ENCODE data around the gene EFNA5.

Gene EFNA5

GRCh38 chr5:107413754-107414153, 257.0 kb downstream of the EFNA5 start:
- Histone ChIP-seq H3K36me3 (ENCODE audit: insufficient read depth, low read length) (no peaks in the 10 kb centered on the region), H3K9ac (ENCODE audit: insufficient read length) (no peak overlapping the region), H3K9me3 (ENCODE audit: low read depth, low read length) (no peaks in the 10 kb centered on the region), H3K4me3 (no peak overlapping the region), H3K27ac (no peak overlapping the region)
- no peak for TF ChIP-seq FOXP2 (optimal IDR thresholded peaks at IDR 0.05; ENCODE audit: control extremely low read depth, extremely low read length, insufficient read depth)
- TF ChIP-seq POLR2AphosphoS5 (IDR thresholded peaks at IDR 0.05; ENCODE audit: borderline replicate concordance, low read depth, low read length), result no peak
- no peak for TF ChIP-seq EZH2 (IDR thresholded peaks at IDR 0.05)
- DNase-seq (ENCODE audit: low read depth, low spot score), result no peak

- H3K4me3 ChIP-seq, result no peak overlapping the region
- no peak for DNase-seq (ENCODE audit: low read depth, low spot score)
- H3K9me3 ChIP-seq (ENCODE audit: low read depth, low read length), result no peaks in the 10 kb centered on the region
- H3K9ac ChIP-seq (ENCODE audit: insufficient read length), result no peak overlapping the region
- no peak overlapping the region for H3K27ac ChIP-seq
- no peak for TF ChIP-seq POLR2AphosphoS5 (IDR thresholded peaks at IDR 0.05; ENCODE audit: borderline replicate concordance, low read depth, low read length)
- TF ChIP-seq EZH2 (IDR thresholded peaks at IDR 0.05), result no peak
- no peak for TF ChIP-seq FOXP2 (optimal IDR thresholded peaks at IDR 0.05; ENCODE audit: control extremely low read depth, extremely low read length, insufficient read depth)
- no peaks in the 10 kb centered on the region for H3K36me3 ChIP-seq (ENCODE audit: insufficient read depth, low read length)
These were observed 262.2 kb downstream of the EFNA5 start for GRCh38 chr5:107408564-107408963.

- H3K27ac ChIP-seq, result no peak overlapping the region
- TF ChIP-seq POLR2AphosphoS5 (IDR thresholded peaks at IDR 0.05; ENCODE audit: borderline replicate concordance, low read depth, low read length) (no peak), EZH2 (IDR thresholded peaks at IDR 0.05) (no peak), FOXP2 (optimal IDR thresholded peaks at IDR 0.05; ENCODE audit: control extremely low read depth, extremely low read length, insufficient read depth) (no peak)
- no peak overlapping the region for H3K4me3 ChIP-seq
- DNase-seq (ENCODE audit: low read depth, low spot score), result no peak
- H3K9ac ChIP-seq (ENCODE audit: insufficient read length), result no peak overlapping the region
- no peaks in the 10 kb centered on the region for H3K9me3 ChIP-seq (ENCODE audit: low read depth, low read length)
- H3K36me3 ChIP-seq (ENCODE audit: insufficient read depth, low read length), result no peaks in the 10 kb centered on the region
These were observed 262.9 kb downstream of the EFNA5 start for GRCh38 chr5:107407713-107408298.

- no peak for TF ChIP-seq FOXP2 (optimal IDR thresholded peaks at IDR 0.05; ENCODE audit: control extremely low read depth, extremely low read length, insufficient read depth)
- TF ChIP-seq POLR2AphosphoS5 (IDR thresholded peaks at IDR 0.05; ENCODE audit: borderline replicate concordance, low read depth, low read length), result no peak
- TF ChIP-seq EZH2 (IDR thresholded peaks at IDR 0.05), result no peak
- no peaks in the 10 kb centered on the region for H3K36me3 ChIP-seq (ENCODE audit: insufficient read depth, low read length)
- H3K9ac ChIP-seq (ENCODE audit: insufficient read length), result no peak overlapping the region
- DNase-seq (ENCODE audit: low read depth, low spot score), result no peak
- H3K4me3 ChIP-seq, result no peak overlapping the region
- no peak overlapping the region for H3K27ac ChIP-seq
- no peaks in the 10 kb centered on the region for H3K9me3 ChIP-seq (ENCODE audit: low read depth, low read length)
These were observed 266.0 kb downstream of the EFNA5 start for GRCh38 chr5:107404595-107405374.

GRCh38 chr5:107403228-107403953, 267.3 kb downstream of the EFNA5 start:
- H3K36me3 ChIP-seq (ENCODE audit: insufficient read depth, low read length), result no peaks in the 10 kb centered on the region
- H3K9me3 ChIP-seq (ENCODE audit: low read depth, low read length), result no peaks in the 10 kb centered on the region
- DNase-seq (ENCODE audit: low read depth, low spot score), result no peak
- no peak overlapping the region for H3K4me3 ChIP-seq
- no peak overlapping the region for H3K27ac ChIP-seq
- no peak for TF ChIP-seq POLR2AphosphoS5 (IDR thresholded peaks at IDR 0.05; ENCODE audit: borderline replicate concordance, low read depth, low read length)
- no peak for TF ChIP-seq FOXP2 (optimal IDR thresholded peaks at IDR 0.05; ENCODE audit: control extremely low read depth, extremely low read length, insufficient read depth)
- no peak for TF ChIP-seq EZH2 (IDR thresholded peaks at IDR 0.05)
- H3K9ac ChIP-seq (ENCODE audit: insufficient read length), result no peak overlapping the region

GRCh38 chr5:107402434-107403227, 268.1 kb downstream of the EFNA5 start:
- H3K36me3 ChIP-seq (ENCODE audit: insufficient read depth, low read length), result no peaks in the 10 kb centered on the region
- TF ChIP-seq FOXP2 (optimal IDR thresholded peaks at IDR 0.05; ENCODE audit: control extremely low read depth, extremely low read length, insufficient read depth), result no peak
- no peak for TF ChIP-seq POLR2AphosphoS5 (IDR thresholded peaks at IDR 0.05; ENCODE audit: borderline replicate concordance, low read depth, low read length)
- no peak for TF ChIP-seq EZH2 (IDR thresholded peaks at IDR 0.05)
- no peak for DNase-seq (ENCODE audit: low read depth, low spot score)
- no peak overlapping the region for H3K27ac ChIP-seq
- H3K4me3 ChIP-seq, result no peak overlapping the region
- no peaks in the 10 kb centered on the region for H3K9me3 ChIP-seq (ENCODE audit: low read depth, low read length)
- H3K9ac ChIP-seq (ENCODE audit: insufficient read length), result no peak overlapping the region

GRCh38 chr5:107401470-107402122, 269.1 kb downstream of the EFNA5 start:
- H3K9me3 ChIP-seq (ENCODE audit: low read depth, low read length), result no peaks in the 10 kb centered on the region
- H3K9ac ChIP-seq (ENCODE audit: insufficient read length), result no peak overlapping the region
- no peak for DNase-seq (ENCODE audit: low read depth, low spot score)
- TF ChIP-seq FOXP2 (optimal IDR thresholded peaks at IDR 0.05; ENCODE audit: control extremely low read depth, extremely low read length, insufficient read depth) (no peak), POLR2AphosphoS5 (IDR thresholded peaks at IDR 0.05; ENCODE audit: borderline replicate concordance, low read depth, low read length) (no peak), EZH2 (IDR thresholded peaks at IDR 0.05) (no peak)
- H3K36me3 ChIP-seq (ENCODE audit: insufficient read depth, low read length), result no peaks in the 10 kb centered on the region
- H3K27ac ChIP-seq, result no peak overlapping the region
- no peak overlapping the region for H3K4me3 ChIP-seq

Data from SK-N-MC (cell line).